HG03280 (cell line): ENCODE data around the gene CYP2J2.
"Not testable (repeated sequence)": the region's sequence is repeated elsewhere in the genome, so short reads cannot be mapped to it uniquely, and the experiment has no call there.

ENCODE experiments used
- ATAC-seq: cut with Tn5 transposase; IDR thresholded peaks from one replicate; pipeline ENCODE4 v1.9.1; 2021; ENCODE audit warnings: mild to moderate bottlenecking, moderate library complexity; ENCODE audit not compliant: unreplicated experiment

Gene CYP2J2

GRCh38 chr1:59877108-59877682 lies 49.4 kb downstream of the CYP2J2 start:
- no peak for ATAC-seq

GRCh38 chr1:59871746-59872145 lies 54.8 kb downstream of the CYP2J2 start:
- ATAC-seq: no peak

DNA sequence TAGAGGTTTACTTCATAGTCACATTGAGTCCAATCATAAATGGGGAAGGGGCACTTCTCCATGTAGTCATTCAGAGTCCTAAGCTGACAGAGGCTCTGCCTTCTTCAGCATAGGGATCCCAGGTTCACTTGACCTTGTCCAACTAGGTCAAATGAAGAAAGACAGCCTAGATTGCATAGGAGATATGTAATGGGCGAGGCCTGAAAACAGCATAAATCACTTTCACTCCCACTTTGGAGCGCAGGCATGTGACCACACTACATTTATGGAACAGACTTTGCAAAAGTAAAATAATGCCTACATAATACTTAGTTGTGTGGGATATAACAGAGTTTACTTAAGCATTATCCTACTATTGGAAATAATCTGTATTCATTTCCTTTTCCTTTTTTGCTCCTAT lies 60.1 kb downstream of the CYP2J2 start:
- no peak for ATAC-seq

DNA sequence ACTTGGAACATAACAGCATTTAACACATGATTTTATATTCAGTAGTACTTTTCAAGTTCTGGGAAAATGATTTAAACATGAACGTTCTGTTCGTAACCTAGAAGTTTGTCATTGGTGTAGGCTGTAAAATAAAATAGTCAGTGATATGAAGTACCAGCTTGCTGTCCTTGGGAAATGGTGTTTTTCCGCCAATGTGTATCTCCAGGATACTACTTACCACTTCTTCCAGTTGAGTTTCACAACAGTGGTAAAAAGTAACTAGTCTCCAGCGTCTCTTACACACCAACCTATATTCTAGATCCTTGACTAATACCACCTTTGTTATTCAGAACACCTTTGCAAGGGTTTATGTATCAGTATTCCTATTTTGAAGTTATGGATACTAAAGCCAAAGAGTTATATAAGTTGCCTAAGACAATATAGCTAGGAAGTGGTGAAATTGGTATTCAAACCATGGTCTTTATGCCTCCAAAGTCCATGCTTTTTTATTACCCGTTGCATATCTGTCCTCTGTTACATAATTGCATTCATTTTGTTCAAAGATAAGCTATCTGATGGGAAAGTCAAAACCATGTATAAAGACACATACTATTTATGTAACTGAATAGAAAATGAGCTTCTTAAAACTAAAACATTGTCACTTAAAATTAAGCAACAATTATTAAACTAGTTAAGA lies 68.8 kb downstream of the CYP2J2 start:
- no peak for ATAC-seq

- ATAC-seq: no peak
These were observed 69.7 kb downstream of the CYP2J2 start for GRCh38 chr1:59856725-59857338.

DNA sequence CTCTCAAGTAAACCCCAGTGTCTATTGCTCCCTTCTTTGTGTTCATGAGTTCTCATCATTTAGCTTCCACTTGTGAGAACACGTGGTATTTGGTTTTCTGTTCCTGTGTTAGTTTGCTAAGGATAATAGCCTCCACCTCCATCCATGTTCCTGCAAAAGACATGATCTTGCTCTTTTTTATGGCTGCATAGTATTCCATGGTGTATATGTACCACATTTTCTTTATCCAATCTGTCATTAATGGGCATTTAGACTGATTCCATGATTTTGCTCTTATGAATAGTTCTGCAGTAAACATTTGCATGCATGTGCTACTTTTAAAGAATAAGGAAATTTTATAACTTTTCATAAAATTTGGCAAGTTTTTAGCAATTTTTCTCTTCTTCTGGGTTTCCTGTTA lies 71.3 kb downstream of the CYP2J2 start:
- ATAC-seq: not testable (repeated sequence)

GRCh38 chr1:59852117-59852516 lies 74.5 kb downstream of the CYP2J2 start:
- ATAC-seq: no peak

DNA sequence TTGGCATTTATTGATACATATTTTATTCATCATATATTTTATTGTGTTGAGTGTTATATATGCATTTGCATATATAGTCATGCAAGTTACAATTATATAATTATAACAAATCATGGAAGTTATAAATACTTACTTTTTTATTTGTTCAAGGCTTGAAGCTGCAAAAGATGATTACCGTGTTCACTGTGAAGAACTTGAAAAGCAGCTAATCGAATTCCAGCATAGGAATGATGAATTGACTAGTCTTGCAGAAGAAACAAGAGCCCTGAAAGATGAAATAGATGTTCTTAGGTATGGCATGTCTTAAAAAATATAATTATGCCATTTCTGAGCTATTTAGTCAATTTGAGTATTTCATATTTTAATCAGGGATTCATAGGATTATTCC lies 79.7 kb downstream of the CYP2J2 start:
- ATAC-seq: no peak

DNA sequence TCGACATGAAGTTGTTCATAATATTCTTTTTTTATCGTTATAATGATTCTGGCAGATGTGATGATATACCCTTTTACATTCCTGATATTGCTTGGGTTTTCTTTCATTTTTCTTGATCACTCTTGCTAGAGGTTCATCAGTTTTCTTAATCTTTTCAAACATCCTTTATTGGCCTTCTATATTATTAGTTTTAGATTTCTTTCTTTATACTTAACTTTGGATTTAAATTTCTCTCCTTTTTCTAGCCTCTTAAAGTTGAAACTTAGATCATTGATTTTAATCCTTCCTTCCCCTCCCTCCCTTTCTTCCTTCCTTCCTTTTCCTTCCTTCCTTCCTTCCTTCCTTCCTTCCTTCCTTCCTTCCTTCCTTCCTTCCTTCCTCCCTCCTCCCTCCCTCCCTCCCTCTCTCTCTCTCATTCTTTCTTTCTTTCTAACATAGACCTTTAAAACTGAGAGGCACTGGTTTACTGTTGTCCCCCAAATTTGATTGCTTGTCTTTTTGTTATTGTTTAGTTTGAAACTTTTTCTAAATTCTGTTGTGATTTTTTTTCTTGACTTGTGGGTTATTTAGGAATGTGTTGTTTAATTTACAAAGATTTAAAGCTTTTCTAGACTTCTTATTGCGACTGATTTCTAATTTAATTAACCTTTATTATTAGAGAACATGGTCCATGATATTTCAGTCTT lies 80.2 kb downstream of the CYP2J2 start:
- no peak for ATAC-seq

DNA sequence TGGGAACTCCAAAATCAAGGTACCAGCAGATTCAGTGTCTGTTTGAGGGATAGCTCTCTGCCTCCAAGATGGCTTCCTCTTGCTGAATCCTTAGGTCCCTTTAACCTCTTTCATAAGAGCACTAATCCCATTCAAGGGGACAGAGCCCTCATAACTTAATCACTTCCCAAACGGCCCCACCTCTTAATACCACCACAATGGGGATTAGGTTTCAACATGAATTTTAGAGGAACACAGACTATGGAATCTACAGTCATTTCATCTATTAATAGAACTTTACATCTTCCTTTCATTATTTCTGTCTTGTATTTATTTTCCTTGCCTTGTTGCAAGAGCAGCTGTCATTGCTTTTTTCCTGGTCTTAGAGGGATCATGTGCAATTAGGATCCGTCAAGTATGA lies 81.5 kb downstream of the CYP2J2 start:
- no peak for ATAC-seq
